Stimulated activated CD4-positive, alpha-beta T cell treated with anti-CD3 and anti-CD28 coated beads, Interleukin-2, amount 100 ng/mL, for 24 hours (primary cell): Measurements from ENCODE around the gene OR4C46.
"Not testable (repeated sequence)": the region's sequence is repeated elsewhere in the genome, so short reads cannot be mapped to it uniquely, and the experiment has no call there.

Experiments
- DNase-seq, 2 donors: peaks; one replicate each; pipeline ENCODE4 v3.0.0-alpha.2; 2020

The OR4C46 gene

GRCh38 chr11:54603898-54604297 lies at the start of gene OR4C46:
TSS of gene OR4C46 (minus strand) at chr11:54603998. CDS start at chr11:54603998, 0 bp downstream.
- no peak for DNase-seq

GRCh38 chr11:54645606-54646005 lies 41.8 kb upstream of the OR4C46 start:
- DNase-seq, result not testable (repeated sequence)

- DNase-seq, result not testable (repeated sequence)
Observed at GRCh38 chr11:54561439-54561838, 42.4 kb downstream of the OR4C46 start.

- no peak for DNase-seq
Observed at GRCh38 chr11:54558919-54559318, 44.9 kb downstream of the OR4C46 start.

GRCh38 chr11:54558407-54558806 lies 45.4 kb downstream of the OR4C46 start:
- DNase-seq, result no peak
